Breast epithelium (tissue), 4 donors: ENCODE results near the gene DDRGK1. TPM values are rescaled to one million over a fixed set of nuclear protein-coding genes. Genes with fewer than 3 reads are reported as not detected.
A peak's percentile ranks its signal among the peaks of the same experiment; 100 is the strongest.
"Not testable (repeated sequence)": the region's sequence is repeated elsewhere in the genome, so short reads cannot be mapped to it uniquely, and the experiment has no call there.

Experiments
- DNase-seq, 2 donors: peaks; one replicate each; pipeline ENCODE4 v3.0.0-alpha.2; 2019; ENCODE audit warnings: low spot score in 2 of 2
- H3K27ac ChIP-seq, 2 donors: fragments of 200-600 bp; sonication (generic) in 1 of 2; one replicate each; pipeline ENCODE4 v1.5.1; 2016 to 2019; ENCODE audit warnings: mild to moderate bottlenecking in 1 of 2
- H3K27me3 ChIP-seq, 2 donors: fragments of 200-600 bp; sonication (generic) in 1 of 2; one replicate each; pipeline versions ENCODE4 v1.5.1 to v1.6.0; 2017 to 2019; ENCODE audit warnings: control low read depth in 1 of 2, mild to moderate bottlenecking in 1 of 2
- H3K36me3 ChIP-seq: fragments of 200-600 bp; one replicate; pipeline ENCODE4 v1.5.1; 2019
- H3K4me1 ChIP-seq, 2 donors: fragments of 200-600 bp; sonication (generic); one replicate each; pipeline ENCODE4 v1.5.1; 2016 to 2019; ENCODE audit warnings: control low read depth in 1 of 2
- H3K4me3 ChIP-seq, 3 donors: fragments of 200-600 bp; sonication (generic); 1 replicate in 2 of 3; 2 replicates in 1 of 3; pipeline ENCODE4 v1.5.1; 2016 to 2019; ENCODE audit warnings: mild to moderate bottlenecking in 3 of 3, moderate library complexity in 2 of 3
- H3K9me3 ChIP-seq, 2 donors: fragments of 200-600 bp; sonication (generic) in 1 of 2; one replicate each; pipeline ENCODE4 v1.5.1; 2016 to 2019; ENCODE audit warnings: control low read depth in 1 of 2
- CTCF ChIP-seq, 3 donors: fragments of 450-650 bp; IDR thresholded peaks; one replicate each; pipeline ENCODE4 v1.5.1; 2016 to 2017; ENCODE audit warnings: antibody characterized with exemption in 3 of 3, mild to moderate bottlenecking in 3 of 3, moderate library complexity in 3 of 3
- POLR2A ChIP-seq: fragments of 450-650 bp; IDR thresholded peaks from one replicate; pipeline ENCODE4 v1.6.1; 2016; ENCODE audit warnings: antibody characterized with exemption, mild to moderate bottlenecking, moderate library complexity
- POLR2AphosphoS5 ChIP-seq, 3 donors: sonication (generic); formaldehyde crosslinking; IDR thresholded peaks; one replicate each; pipeline ENCODE4 v1.6.1; 2017; ENCODE audit warnings: antibody characterized with exemption in 3 of 3
- intact Hi-C: fragments of 100-400 bp; cut with DNase I; formaldehyde crosslinking; loops from one replicate; pipeline ENCODE4 v1.15.1; 2023; ENCODE audit warnings: low total_unique reads
- total RNA-seq, 3 donors: library from RNA; depleted of rRNA; stranded (reverse); fragments of >200 nt; gene quantifications; one replicate each; pipeline ENCODE4 v1.1.0, GENCODE V29; 2016

Gene DDRGK1
- total RNA-seq, 3 donors from 2014 or later: 87.1 to 91.8 (median 89.8) TPM

GRCh38 chr20:3156811-3157619 lies 47.5 kb downstream of the DDRGK1 start:
- peak overlapping the region in 1 of 3 donors; percentile 86 for H3K4me3 ChIP-seq
- peaks cover 15 to 19% of the 10 kb centered on the region in 2 donors for H3K4me1 ChIP-seq
- H3K36me3 ChIP-seq: no peaks in the 10 kb centered on the region
- no peak for DNase-seq
- TF ChIP-seq POLR2AphosphoS5 (IDR thresholded peaks at IDR 0.05): no peak
- no peak for TF ChIP-seq POLR2A
- no peak for TF ChIP-seq CTCF (IDR thresholded peaks at IDR 0.05)
- peak overlapping the region in 1 of 2 donors; percentile 2 for H3K27ac ChIP-seq
- H3K27me3 ChIP-seq: no peaks in the 10 kb centered on the region
- H3K9me3 ChIP-seq: no peaks in the 10 kb centered on the region
- intact Hi-C loops: no loop called here

GRCh38 chr20:3152057-3152644 lies 52.3 kb downstream of the DDRGK1 start:
- intact Hi-C loops, H3K4me1 ChIP-seq, H3K9me3 ChIP-seq, H3K36me3 ChIP-seq, H3K4me3 ChIP-seq, H3K27ac ChIP-seq, H3K27me3 ChIP-seq, DNase-seq: not testable (repeated sequence)

GRCh38 chr20:3150908-3151307 lies 53.6 kb downstream of the DDRGK1 start:
- H3K4me1 ChIP-seq: no peaks in the 10 kb centered on the region
- no peaks in the 10 kb centered on the region for H3K27me3 ChIP-seq
- no peak for DNase-seq
- intact Hi-C loops: no loop called here
- TF ChIP-seq CTCF (IDR thresholded peaks at IDR 0.05): no peak
- TF ChIP-seq POLR2AphosphoS5 (IDR thresholded peaks at IDR 0.05): no peak
- no peak for TF ChIP-seq POLR2A
- H3K9me3 ChIP-seq: no peaks in the 10 kb centered on the region
- no peaks in the 10 kb centered on the region for H3K36me3 ChIP-seq
- H3K4me3 ChIP-seq: no peak overlapping the region
- H3K27ac ChIP-seq: no peak overlapping the region

- DNase-seq: no peak
- intact Hi-C loops: no loop called here
- Histone ChIP-seq H3K36me3 (no peaks in the 10 kb centered on the region), H3K27me3 (no peaks in the 10 kb centered on the region), H3K4me1 (no peaks in the 10 kb centered on the region), H3K4me3 (no peak overlapping the region), H3K9me3 (no peaks in the 10 kb centered on the region), H3K27ac (no peak overlapping the region)
- TF ChIP-seq CTCF (IDR thresholded peaks at IDR 0.05) (no peak), POLR2A (no peak), POLR2AphosphoS5 (IDR thresholded peaks at IDR 0.05) (no peak)
Measured at GRCh38 chr20:3146732-3147341, 57.6 kb downstream of the DDRGK1 start.

GRCh38 chr20:3141757-3142156 lies 62.7 kb downstream of the DDRGK1 start:
- H3K27me3 ChIP-seq: no peaks in the 10 kb centered on the region
- TF ChIP-seq CTCF (IDR thresholded peaks at IDR 0.05) (no peak), POLR2AphosphoS5 (IDR thresholded peaks at IDR 0.05) (no peak), POLR2A (no peak)
- no peak overlapping the region for H3K27ac ChIP-seq
- H3K36me3 ChIP-seq: no peaks in the 10 kb centered on the region
- intact Hi-C loops: no loop called here
- no peak for DNase-seq
- no peaks in the 10 kb centered on the region for H3K9me3 ChIP-seq
- no peaks in the 10 kb centered on the region for H3K4me1 ChIP-seq
- no peak overlapping the region for H3K4me3 ChIP-seq

Other genes with a start within 250 kb of the DDRGK1 start
- not detected for gene GNRH2, start 161.1 kb downstream of the DDRGK1 start, total RNA-seq
- gene MRPS26, start 158.6 kb downstream of the DDRGK1 start, total RNA-seq: 10 to 100 TPM; 34.4 to 50.8 (median 44.9) TPM
- 1 to 10 TPM in 1 of 3 donors, not detected in 2; 4.5 TPM for gene OXT, start 133.1 kb downstream of the DDRGK1 start, total RNA-seq
- not detected for gene AVP, start 120.0 kb downstream of the DDRGK1 start, total RNA-seq
- 10 to 100 TPM; 15.4 to 18.3 (median 16.3) TPM for gene FASTKD5, start 44.8 kb downstream of the DDRGK1 start, total RNA-seq
- gene UBOX5, start 44.8 kb downstream of the DDRGK1 start, total RNA-seq: 1 to 10 TPM; 5.9 to 8.9 (median 6.6) TPM
- 10 to 100 TPM in 2 of 3 donors, 1 to 10 TPM in 1; 9.3 to 12.1 (median 11.3) TPM for gene LZTS3, start 31.1 kb downstream of the DDRGK1 start, total RNA-seq
- gene ITPA, start 4.8 kb upstream of the DDRGK1 start, total RNA-seq: 10 to 100 TPM; 35.2 to 43.6 (median 39.1) TPM
- 1 to 10 TPM in 2 of 3 donors, under 1 TPM in 1; 0.48 to 4.9 (median 3.1) TPM for gene SLC4A11, start 34.5 kb upstream of the DDRGK1 start, total RNA-seq
- gene DNAAF9, start 203.0 kb upstream of the DDRGK1 start, total RNA-seq: 10 to 100 TPM; 15.7 to 35.8 (median 22.8) TPM